ENCODE data around the gene HTR3B. TPM values are rescaled to one million over a fixed set of nuclear protein-coding genes. Genes with fewer than 3 reads are reported as not detected.

Gene HTR3B
- polyA plus RNA-seq, 1 of the 3 experiments (the other 2 are of a cell fraction), result not detected

- no peaks in the 10 kb centered on the region for H4K20me1 ChIP-seq (ENCODE audit: insufficient read depth)
- H3K9me2 ChIP-seq, result no peaks in the 10 kb centered on the region
- H3K4me3 ChIP-seq (ENCODE audit: low read depth in 2 of 2, low read length in 1 of 2), result no peak overlapping the region
- no peaks in the 10 kb centered on the region for H3K9me3 ChIP-seq
- POLR2A ChIA-PET, result no interaction called here
- H3K79me2 ChIP-seq (ENCODE audit: insufficient read depth), result no peaks in the 10 kb centered on the region
- DNase-seq, result no peak
- no peak overlapping the region for H3K27ac ChIP-seq (ENCODE audit: low read depth in 2 of 2, low read length in 1 of 2)
- H3K9ac ChIP-seq, result no peak overlapping the region
- H3K4me1 ChIP-seq (ENCODE audit: control insufficient read depth in 1 of 2, insufficient read depth in 2 of 2, low read depth in 1 of 2, low read length in 1 of 2), result no peaks in the 10 kb centered on the region
- no peaks in the 10 kb centered on the region for H3K27me3 ChIP-seq (ENCODE audit: insufficient read depth)
- TF ChIP-seq FOXJ3 (CRISPR knock-in tag; IDR thresholded peaks at IDR 0.05), result no peak
- TF ChIP-seq FOXM1 (IDR thresholded peaks at IDR 0.05; ENCODE audit: low read depth), result no peak
- TF ChIP-seq, protein P1, sequence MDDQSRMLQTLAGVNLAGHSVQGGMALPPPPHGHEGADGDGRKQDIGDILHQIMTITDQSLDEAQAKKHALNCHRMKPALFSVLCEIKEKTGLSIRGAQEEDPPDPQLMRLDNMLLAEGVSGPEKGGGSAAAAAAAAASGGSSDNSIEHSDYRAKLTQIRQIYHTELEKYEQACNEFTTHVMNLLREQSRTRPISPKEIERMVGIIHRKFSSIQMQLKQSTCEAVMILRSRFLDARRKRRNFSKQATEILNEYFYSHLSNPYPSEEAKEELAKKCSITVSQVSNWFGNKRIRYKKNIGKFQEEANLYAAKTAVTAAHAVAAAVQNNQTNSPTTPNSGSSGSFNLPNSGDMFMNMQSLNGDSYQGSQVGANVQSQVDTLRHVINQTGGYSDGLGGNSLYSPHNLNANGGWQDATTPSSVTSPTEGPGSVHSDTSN (IDR thresholded peaks at IDR 0.05), result no peak
- H3K36me3 ChIP-seq (replicated peaks in 1 of 2; ENCODE audit: control insufficient read depth in 1 of 2, insufficient read depth in 2 of 2, low read length in 1 of 2), result no peaks in the 10 kb centered on the region
- H3F3A ChIP-seq (replicated peaks; ENCODE audit: insufficient read depth), result no peaks in the 10 kb centered on the region
- H2AFZ ChIP-seq (ENCODE audit: low read depth), result no peak overlapping the region
- CTCF ChIA-PET, result interaction anchor here (2.8 kb wide), 1 partner anchor 372 kb away, joined by 15 read pairs; no protein-coding TSS in a partner anchor
- H3K4me2 ChIP-seq, result no peak overlapping the region
Observed at GRCh38 chr11:113888848-113889247, 15.7 kb upstream of the HTR3B start.

GRCh38 chr11:113894421-113894996, 10.1 kb upstream of the HTR3B start:
- Histone ChIP-seq H2AFZ (ENCODE audit: low read depth) (no peak overlapping the region), H3F3A (replicated peaks; ENCODE audit: insufficient read depth) (no peaks in the 10 kb centered on the region), H3K9ac (no peak overlapping the region), H3K27me3 (ENCODE audit: insufficient read depth) (no peaks in the 10 kb centered on the region), H3K27ac (ENCODE audit: low read depth in 2 of 2, low read length in 1 of 2) (no peak overlapping the region), H3K79me2 (ENCODE audit: insufficient read depth) (no peaks in the 10 kb centered on the region), H3K36me3 (replicated peaks in 1 of 2; ENCODE audit: control insufficient read depth in 1 of 2, insufficient read depth in 2 of 2, low read length in 1 of 2) (no peaks in the 10 kb centered on the region), H3K4me1 (ENCODE audit: control insufficient read depth in 1 of 2, insufficient read depth in 2 of 2, low read depth in 1 of 2, low read length in 1 of 2) (no peaks in the 10 kb centered on the region), H3K9me3 (no peaks in the 10 kb centered on the region), H3K9me2 (no peaks in the 10 kb centered on the region), H3K4me3 (ENCODE audit: low read depth in 2 of 2, low read length in 1 of 2) (no peak overlapping the region), H3K4me2 (no peak overlapping the region), H4K20me1 (ENCODE audit: insufficient read depth) (no peaks in the 10 kb centered on the region)
- POLR2A ChIA-PET, result no interaction called here
- CTCF ChIA-PET, result interaction anchor here (1.3 to 11.6 kb wide), 7 partner anchors 11 to 368 kb away, joined by 3 to 376 read pairs (median 7); partner anchors contain the start of gene HTR3B
- no peak for DNase-seq
- WGBS (ENCODE audit: low lambda C conversion rate), result 46% methylated on average over 9 of the region's 9 CpGs
- TF ChIP-seq ZBTB33 (IDR thresholded peaks at IDR 0.05; ENCODE audit: borderline replicate concordance, low read depth) (no peak), ELF1 (IDR thresholded peaks at IDR 0.05) (no peak), JUND (IDR thresholded peaks at IDR 0.05) (no peak), NFIC (IDR thresholded peaks at IDR 0.05; ENCODE audit: borderline replicate concordance) (no peak), RCOR1 (IDR thresholded peaks at IDR 0.05; ENCODE audit: low read length) (no peak), CHD2 (IDR thresholded peaks at IDR 0.05; ENCODE audit: low read length, partially characterized antibody) (no peak), TCF12 (IDR thresholded peaks at IDR 0.05) (no peak), MEF2A (IDR thresholded peaks at IDR 0.05; ENCODE audit: borderline replicate concordance, low read depth) (no peak), FOXM1 (IDR thresholded peaks at IDR 0.05; ENCODE audit: low read depth) (no peak), MXI1 (IDR thresholded peaks at IDR 0.05; ENCODE audit: low read depth, low read length) (no peak), FOXJ3 (CRISPR knock-in tag; IDR thresholded peaks at IDR 0.05) (no peak), EP300 (IDR thresholded peaks at IDR 0.05; ENCODE audit: borderline replicate concordance in 1 of 2, low read depth in 1 of 2, low read length in 1 of 2) (no peak), SIN3A (IDR thresholded peaks at IDR 0.05; ENCODE audit: borderline replicate concordance, low read depth, low read length) (no peak)
- TF ChIP-seq, protein P2, sequence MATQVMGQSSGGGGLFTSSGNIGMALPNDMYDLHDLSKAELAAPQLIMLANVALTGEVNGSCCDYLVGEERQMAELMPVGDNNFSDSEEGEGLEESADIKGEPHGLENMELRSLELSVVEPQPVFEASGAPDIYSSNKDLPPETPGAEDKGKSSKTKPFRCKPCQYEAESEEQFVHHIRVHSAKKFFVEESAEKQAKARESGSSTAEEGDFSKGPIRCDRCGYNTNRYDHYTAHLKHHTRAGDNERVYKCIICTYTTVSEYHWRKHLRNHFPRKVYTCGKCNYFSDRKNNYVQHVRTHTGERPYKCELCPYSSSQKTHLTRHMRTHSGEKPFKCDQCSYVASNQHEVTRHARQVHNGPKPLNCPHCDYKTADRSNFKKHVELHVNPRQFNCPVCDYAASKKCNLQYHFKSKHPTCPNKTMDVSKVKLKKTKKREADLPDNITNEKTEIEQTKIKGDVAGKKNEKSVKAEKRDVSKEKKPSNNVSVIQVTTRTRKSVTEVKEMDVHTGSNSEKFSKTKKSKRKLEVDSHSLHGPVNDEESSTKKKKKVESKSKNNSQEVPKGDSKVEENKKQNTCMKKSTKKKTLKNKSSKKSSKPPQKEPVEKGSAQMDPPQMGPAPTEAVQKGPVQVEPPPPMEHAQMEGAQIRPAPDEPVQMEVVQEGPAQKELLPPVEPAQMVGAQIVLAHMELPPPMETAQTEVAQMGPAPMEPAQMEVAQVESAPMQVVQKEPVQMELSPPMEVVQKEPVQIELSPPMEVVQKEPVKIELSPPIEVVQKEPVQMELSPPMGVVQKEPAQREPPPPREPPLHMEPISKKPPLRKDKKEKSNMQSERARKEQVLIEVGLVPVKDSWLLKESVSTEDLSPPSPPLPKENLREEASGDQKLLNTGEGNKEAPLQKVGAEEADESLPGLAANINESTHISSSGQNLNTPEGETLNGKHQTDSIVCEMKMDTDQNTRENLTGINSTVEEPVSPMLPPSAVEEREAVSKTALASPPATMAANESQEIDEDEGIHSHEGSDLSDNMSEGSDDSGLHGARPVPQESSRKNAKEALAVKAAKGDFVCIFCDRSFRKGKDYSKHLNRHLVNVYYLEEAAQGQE (IDR thresholded peaks at IDR 0.05; ENCODE audit: low read depth, low read length), result no peak
- TF ChIP-seq, protein P3, sequence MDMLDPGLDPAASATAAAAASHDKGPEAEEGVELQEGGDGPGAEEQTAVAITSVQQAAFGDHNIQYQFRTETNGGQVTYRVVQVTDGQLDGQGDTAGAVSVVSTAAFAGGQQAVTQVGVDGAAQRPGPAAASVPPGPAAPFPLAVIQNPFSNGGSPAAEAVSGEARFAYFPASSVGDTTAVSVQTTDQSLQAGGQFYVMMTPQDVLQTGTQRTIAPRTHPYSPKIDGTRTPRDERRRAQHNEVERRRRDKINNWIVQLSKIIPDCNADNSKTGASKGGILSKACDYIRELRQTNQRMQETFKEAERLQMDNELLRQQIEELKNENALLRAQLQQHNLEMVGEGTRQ (IDR thresholded peaks at IDR 0.05; ENCODE audit: borderline replicate concordance, low read depth, low read length), result no peak
- TF ChIP-seq, protein P4, sequence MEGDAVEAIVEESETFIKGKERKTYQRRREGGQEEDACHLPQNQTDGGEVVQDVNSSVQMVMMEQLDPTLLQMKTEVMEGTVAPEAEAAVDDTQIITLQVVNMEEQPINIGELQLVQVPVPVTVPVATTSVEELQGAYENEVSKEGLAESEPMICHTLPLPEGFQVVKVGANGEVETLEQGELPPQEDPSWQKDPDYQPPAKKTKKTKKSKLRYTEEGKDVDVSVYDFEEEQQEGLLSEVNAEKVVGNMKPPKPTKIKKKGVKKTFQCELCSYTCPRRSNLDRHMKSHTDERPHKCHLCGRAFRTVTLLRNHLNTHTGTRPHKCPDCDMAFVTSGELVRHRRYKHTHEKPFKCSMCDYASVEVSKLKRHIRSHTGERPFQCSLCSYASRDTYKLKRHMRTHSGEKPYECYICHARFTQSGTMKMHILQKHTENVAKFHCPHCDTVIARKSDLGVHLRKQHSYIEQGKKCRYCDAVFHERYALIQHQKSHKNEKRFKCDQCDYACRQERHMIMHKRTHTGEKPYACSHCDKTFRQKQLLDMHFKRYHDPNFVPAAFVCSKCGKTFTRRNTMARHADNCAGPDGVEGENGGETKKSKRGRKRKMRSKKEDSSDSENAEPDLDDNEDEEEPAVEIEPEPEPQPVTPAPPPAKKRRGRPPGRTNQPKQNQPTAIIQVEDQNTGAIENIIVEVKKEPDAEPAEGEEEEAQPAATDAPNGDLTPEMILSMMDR (IDR thresholded peaks at IDR 0.05), result no peak
